GM21515 (cell line): Measurements from ENCODE around the gene MBLAC2.

Experiments used
- ATAC-seq: cut with Tn5 transposase; IDR thresholded peaks from one replicate; pipeline ENCODE4 v1.9.1; 2021; ENCODE audit not compliant: unreplicated experiment

Gene MBLAC2

GRCh38 chr5:90474235-90475107, at the start of gene MBLAC2, which contains the start of gene POLR3G:
Gene MBLAC2 (minus strand): TSS chr5:90474771. CDS start chr5:90474292, 479 bp downstream.
Gene POLR3G (plus strand): TSS chr5:90474864. CDS start chr5:90485568, 10,704 bp downstream.
- peak; percentile 87 for ATAC-seq

DNA sequence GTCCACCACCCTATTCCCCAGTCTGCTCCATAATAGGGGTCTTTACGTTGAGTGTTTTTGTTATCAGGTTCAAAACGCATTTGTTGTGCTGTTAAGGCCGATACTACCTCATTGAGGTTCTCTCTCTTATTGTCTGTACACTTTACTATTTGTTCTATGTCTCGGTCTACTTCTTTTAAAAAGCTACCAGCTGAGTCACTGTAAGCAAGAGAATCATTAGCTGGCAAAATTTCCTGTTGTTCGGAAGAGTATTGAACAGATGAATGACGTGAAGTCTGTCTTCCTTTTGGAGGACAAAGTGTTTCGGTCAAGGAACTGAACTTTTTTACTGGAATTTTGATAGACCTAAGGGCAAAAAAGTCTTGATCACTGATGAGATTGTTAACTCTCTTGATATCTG, 44.5 kb upstream of the MBLAC2 start:
- no peak for ATAC-seq

DNA sequence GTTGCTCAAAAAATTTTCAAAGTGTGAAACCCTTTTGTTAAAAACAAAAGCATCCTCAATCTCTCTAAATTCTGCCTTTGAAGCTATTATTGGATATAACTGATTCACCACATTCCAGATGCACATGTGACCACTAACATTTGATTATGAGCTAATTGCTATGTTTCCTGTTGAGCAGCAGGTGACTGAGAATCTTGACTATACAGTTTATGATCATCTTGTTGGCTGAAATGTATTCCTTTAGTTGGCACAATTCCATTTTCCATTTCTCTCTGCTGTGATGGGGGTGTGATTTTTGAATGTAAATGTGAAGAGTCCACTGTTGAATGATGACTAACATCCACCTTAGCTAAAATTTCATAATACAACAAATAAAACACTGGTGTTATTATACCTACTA, 44.1 kb upstream of the MBLAC2 start:
- ATAC-seq = no peak

DNA sequence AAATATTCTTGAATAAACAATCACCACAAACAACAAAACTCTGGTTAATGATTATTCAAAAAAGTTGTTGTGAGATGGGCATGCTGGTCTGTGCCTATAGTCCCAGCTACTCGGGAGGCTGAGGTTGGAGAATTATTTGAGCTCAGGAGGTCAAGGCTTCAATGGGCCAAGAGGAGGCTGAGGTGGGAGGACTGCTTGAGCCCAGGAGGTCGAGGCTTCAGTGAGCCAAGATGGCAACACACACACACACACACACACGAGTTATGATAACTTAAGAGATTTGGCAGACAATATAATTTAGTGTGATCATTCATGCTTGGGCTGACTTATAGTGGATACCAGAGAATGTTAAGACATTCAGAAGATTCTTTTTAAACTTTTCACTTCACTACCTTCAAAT, 39.9 kb upstream of the MBLAC2 start:
- no peak for ATAC-seq

DNA sequence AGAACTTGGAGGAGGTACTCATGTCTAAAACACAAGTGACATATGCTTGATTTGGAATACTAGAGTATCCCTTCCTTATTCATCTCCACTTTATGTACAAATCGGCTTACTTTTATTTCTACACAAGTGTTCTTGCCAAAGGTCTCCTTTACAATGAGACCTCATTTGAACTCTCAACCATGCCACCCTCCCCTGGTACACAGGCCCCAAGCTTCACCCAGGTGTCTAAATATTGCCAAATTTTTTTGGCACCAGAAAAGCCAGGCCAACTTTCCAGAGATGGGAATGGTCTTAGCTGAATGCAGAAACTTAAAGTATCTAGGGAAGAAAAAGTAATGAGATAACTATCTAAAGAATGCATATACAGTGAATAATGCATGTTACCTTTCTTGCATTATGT, 35.9 kb upstream of the MBLAC2 start:
- no peak for ATAC-seq

DNA sequence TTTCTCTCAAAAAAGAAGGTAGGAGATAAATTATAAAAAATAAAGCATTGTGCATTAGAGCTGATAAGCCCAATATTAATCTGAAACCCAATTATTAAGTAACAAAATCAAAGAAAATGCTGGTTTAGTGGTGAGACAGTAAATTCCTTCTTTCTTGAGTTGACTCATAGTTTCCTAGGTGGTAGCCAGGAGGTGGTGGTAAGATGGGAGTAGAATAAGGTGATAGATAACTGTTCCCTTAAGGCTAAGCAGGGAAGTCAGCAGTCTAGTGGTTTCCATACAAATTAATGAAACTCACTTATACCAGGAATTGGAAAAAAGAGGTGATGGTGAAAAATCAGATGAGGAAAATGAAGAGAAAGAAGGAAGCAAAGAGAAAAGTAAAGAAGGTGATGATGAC, 31.6 kb upstream of the MBLAC2 start:
- no peak for ATAC-seq

DNA sequence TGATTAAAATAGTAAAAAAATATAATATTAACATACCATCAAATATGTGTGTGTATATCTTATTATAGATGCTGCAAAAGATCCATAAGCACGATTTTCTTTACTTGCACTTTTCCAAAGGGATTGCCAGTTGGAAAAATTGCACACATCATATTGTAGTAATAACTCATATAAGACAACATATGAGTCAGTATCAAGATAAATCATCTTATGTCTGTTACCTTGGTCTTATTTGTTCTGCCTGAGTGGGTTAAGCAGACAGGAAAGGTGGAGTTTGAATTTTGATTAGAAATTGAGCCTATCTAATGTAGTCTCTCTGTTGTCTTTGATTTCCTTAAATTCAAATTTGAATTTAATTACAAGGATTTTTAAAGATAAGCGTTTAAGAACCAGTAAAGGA, 30.2 kb upstream of the MBLAC2 start:
- no peak for ATAC-seq

GRCh38 chr5:90503596-90503995, 29.0 kb upstream of the MBLAC2 start:
- no peak for ATAC-seq

DNA sequence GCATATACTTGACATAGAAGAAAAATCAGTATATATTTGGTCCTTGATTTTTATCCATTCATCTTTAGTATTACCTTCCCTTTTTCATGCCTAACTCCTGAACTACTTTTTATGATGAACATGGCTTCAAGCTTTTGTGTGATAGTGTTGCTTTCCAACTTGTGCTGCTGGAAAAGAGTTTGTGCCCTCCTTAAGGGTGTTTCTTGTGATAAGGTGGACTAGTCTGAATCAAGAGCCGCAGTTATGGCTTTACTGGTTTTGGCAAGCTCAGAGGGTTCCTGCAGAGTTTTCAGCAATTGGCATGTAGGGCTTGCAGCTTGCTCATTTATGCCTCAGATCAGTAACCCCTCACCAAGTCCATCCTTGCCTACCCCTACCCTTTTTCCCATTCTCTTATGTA, 20.6 kb upstream of the MBLAC2 start:
- no peak for ATAC-seq

DNA sequence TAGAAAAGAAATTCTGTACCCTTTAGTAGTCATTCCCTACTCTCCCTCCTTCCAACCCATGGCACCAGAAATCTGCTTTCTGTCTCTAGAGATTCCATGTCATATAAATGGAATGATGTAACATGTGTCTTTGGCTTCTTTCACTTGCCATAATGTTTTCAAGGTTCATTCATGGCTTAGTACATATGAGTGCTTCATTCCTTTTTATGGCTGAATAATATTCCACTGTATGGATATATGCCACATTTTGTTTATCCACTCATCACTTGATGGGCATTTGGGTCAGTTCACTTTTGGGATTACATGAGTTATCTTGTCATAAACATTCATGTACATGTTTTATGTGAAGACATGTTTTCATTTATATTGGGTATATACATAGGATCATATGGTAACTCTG, 19.5 kb upstream of the MBLAC2 start:
- no peak for ATAC-seq

GRCh38 chr5:90488791-90489190, 14.2 kb upstream of the MBLAC2 start:
- ATAC-seq = no peak

DNA sequence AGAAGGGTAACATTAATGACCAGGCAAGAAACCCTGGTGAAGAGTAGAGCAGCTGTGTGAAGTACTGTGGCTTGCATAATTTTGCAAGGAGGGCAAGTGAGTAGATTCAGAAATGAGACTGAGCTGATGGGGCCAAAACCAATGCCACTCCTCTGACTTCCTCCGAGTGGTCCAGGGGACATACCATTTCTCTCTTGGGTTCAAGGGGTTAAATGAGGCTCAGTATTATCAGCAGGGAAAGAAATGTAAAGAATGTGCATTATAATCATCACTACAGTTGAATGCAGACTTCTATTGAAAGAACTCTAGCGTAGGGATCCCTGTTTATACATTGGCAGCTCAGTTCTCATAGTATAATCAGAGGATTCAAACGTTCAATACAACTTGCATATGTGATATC, 10.0 kb upstream of the MBLAC2 start:
- ATAC-seq = no peak

GRCh38 chr5:90483206-90483605, 8.6 kb upstream of the MBLAC2 start:
- no peak for ATAC-seq

GRCh38 chr5:90480699-90481098, 6.1 kb upstream of the MBLAC2 start:
- no peak for ATAC-seq

DNA sequence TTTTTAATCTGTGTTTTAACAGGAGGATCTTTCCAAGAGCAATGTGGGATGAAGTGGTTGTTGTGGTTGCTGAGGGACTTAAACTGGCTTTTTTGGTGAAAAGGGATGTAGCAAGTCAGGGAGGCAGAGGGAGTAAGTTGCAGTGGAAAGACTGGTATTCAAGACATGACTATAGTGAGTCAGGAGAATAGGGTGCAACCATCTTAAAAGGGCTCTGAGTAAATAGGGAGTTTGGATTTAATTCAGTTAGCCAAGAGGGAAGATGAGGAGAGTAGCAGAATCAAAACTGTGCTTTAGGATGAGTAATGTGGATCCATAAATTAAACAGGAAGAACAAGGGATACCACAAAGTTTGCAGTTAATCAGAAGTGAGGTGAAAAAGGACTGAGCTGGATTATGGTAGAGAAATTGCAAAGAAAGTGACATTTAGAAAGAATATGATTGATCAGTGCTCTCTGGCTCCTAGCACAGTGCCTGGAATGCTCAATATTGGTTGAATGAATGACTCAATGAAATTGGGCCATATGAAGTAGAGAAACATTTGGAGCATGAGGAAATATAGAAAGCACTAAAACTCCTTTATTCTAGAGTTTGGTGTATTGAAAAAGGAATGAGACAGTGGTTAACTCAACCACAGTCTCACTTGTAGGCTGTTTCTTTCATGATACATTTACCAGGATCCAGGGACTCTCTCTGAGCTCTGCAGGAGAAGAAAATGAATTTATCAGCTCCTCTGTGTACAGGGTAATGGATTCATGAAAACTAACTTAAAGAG, 5.2 kb upstream of the MBLAC2 start:
- no peak for ATAC-seq

DNA sequence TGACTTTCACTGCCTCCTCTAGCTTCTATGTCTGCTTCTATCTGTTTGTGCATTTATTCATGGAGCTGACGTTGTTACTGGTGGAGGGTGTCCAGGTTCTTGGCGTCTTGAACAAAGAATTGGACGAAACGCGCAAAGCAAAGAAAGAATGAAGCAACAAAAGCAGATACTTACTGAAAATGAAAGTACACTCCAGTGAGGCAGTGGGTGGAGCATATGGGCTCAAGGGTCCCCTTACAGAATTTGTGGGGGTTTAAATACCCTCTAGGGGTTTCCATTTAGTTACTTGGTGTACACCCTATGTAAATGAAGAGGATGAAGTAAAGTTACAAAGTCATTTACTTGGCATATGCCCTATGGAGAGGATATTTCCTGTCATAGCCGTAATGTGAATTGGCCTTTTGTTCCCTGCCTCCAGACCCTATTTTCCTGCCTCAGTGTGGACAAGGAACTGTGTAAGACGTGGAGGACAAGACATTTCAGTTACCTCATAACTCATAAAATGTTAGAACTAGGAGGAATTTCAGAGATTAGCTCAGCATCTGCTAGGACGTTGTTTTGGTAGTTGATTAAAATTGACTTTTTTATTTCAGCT, 3.1 kb upstream of the MBLAC2 start:
- ATAC-seq = no peak

DNA sequence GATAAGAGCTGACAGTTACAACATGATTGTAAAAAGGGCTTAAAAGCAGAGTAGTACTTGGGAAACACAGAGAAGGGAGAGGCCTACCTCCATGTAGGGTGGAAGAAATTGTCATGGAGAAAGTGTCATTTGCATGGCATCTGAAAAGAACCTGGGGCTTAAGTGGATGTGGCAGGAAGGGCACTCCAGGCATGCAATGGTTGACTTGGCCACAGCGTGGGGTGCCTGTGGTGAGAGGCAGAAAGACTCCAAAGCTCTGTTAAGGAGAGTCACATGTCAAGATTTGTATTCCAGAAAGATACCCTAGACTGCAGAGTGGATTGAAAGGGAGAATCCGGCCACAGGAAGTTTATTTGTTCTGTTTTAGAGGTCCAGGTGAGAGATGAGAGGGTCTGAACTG, 2.5 kb upstream of the MBLAC2 start:
- no peak for ATAC-seq

GRCh38 chr5:90476391-90476790, 1.8 kb upstream of the MBLAC2 start:
- ATAC-seq = no peak

DNA sequence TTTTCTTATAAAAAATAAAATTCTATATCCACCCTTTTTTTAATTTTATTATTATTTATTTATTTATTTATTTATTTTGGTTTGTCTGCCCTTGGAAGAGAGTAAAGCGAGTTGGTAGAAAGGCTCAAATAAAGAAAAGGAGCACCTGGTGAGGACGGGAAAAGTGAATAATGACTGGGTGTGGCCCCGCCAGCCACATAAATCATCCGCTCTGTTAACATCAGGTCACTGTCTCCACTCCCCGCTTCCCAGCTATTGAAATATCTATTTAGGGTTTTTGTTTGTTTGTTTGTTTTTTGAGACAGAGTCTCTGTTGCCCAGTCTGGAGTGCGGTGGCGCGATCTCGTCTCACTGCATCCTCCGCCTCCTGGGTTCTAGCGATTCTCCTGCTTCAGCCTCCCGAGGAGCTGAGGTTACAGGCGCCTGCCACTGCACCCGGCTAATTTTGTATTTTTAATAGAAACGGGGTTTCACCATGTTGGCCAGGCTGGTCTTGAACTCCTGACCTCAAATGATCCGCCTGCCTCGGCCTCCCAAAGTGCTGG, 937 bp upstream of the MBLAC2 start:
- ATAC-seq = no peak

- ATAC-seq = peak; percentile 17
Observed at GRCh38 chr5:90473396-90474234, 956 bp downstream of the MBLAC2 start.
